Muscle layer of colon (tissue), 2 donors: ENCODE results near the gene GON4L.
"Not testable (repeated sequence)": the region's sequence is repeated elsewhere in the genome, so short reads cannot be mapped to it uniquely, and the experiment has no call there.

Experiments used
- H3K27ac ChIP-seq: one replicate; pipeline ENCODE4 v1.7.0; 2013; ENCODE audit warnings: low read depth, mild to moderate bottlenecking, low read length, moderate library complexity
- H3K27me3 ChIP-seq, 2 donors: one replicate each; pipeline ENCODE4 v1.7.0; 2013; ENCODE audit warnings: low read length in 2 of 2, mild to moderate bottlenecking in 2 of 2; ENCODE audit not compliant: insufficient read depth in 2 of 2, control insufficient read depth in 1 of 2
- H3K36me3 ChIP-seq: one replicate; pipeline ENCODE4 v1.7.0; 2013; ENCODE audit warnings: mild to moderate bottlenecking, low read length; ENCODE audit not compliant: insufficient read depth
- H3K4me1 ChIP-seq: one replicate; pipeline ENCODE4 v1.7.0; 2013; ENCODE audit warnings: mild to moderate bottlenecking, low read length; ENCODE audit not compliant: insufficient read depth
- H3K4me3 ChIP-seq, 2 donors: one replicate each; pipeline ENCODE4 v1.7.0; 2013; ENCODE audit warnings: low read length in 2 of 2, low read depth in 1 of 2, mild to moderate bottlenecking in 1 of 2, moderate library complexity in 1 of 2
- H3K9ac ChIP-seq: one replicate; pipeline ENCODE4 v1.7.0; 2013; ENCODE audit warnings: low read length
- H3K9me3 ChIP-seq: one replicate; pipeline ENCODE4 v1.7.0; 2013; ENCODE audit warnings: mild to moderate bottlenecking, low read length
- donor health status: abdominal sarcoma.
- donor health status: Adenocarcinoma of cecum.

The GON4L gene

DNA sequence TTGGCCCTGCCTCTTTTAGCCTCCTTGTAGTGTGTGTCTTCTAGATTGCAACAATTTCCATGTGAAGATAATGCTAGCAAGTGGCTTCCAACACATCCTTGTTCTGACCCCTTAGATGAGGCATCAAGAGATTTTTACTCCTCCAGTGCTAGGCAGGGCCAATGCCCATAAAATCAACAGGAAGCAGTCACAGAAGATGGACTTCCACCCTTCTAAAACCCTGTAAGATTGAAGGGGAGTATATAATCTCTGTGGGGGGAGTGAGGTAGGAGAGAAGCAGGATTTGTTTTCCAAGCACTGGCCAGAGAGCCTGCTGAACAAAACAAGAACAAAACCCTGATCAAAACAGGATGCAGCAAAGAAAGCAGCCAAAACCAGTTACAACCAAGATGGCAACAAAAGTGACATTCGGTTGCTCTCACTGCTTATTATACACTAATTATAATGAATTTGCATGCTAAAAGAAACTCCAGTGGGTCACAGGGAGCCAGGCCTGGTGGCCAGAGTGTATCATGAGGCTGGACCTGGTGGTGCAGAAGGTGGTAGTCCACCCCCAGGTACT, 12.1 kb downstream of the GON4L start:
- no peaks in the 10 kb centered on the region for H3K9me3 ChIP-seq
- no peaks in the 10 kb centered on the region for H3K27me3 ChIP-seq
- no peak overlapping the region for H3K27ac ChIP-seq
- no peak overlapping the region for H3K9ac ChIP-seq
- no peaks in the 10 kb centered on the region for H3K4me1 ChIP-seq
- H3K4me3 ChIP-seq: no peak overlapping the region
- peaks cover 4% of the 10 kb centered on the region for H3K36me3 ChIP-seq

DNA sequence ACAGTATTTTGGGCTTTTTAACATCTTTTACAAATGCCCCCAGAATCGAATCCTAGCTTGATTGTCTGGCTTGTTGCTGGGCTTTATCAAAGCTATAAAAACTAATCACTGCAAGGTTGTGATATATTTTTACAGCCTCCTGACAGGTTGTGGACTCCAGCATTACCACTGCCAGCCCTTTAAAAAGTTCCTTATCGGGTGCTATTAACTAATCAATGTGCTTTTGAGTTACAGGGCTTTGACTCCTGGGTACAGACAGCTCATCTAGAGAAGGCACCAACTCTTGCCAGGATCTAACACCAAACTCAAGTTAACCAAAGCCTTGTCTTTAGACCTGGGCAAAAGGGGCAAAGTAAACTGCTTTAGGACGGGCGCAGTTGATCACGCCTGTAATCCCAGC, 16.6 kb downstream of the GON4L start:
- Histone ChIP-seq H3K9ac (no peak overlapping the region), H3K4me3 (no peak overlapping the region), H3K27ac (no peak overlapping the region), H3K9me3 (no peaks in the 10 kb centered on the region), H3K4me1 (no peaks in the 10 kb centered on the region), H3K36me3 (peaks cover 4% of the 10 kb centered on the region), H3K27me3 (no peaks in the 10 kb centered on the region)

DNA sequence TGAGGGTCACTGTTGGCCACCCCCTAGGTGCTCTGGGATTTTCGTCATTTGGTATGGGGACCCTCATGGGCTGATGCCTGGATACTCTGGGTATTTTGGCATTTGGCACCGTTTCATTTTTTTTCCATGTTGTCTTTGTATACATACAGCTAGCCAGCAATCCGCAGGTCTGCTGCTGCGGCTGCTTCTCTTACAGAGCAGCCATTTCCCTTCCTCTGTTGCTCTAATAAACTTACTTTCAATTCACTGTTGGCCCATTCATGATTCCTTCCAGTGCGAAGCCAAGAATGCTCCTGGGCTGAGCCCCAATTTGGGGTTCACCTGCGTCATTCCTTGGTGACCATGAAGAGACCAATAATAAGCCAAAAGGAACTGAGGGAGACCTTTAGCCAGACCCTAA, 21.5 kb downstream of the GON4L start:
- H3K27me3 ChIP-seq: no peaks in the 10 kb centered on the region
- H3K27ac ChIP-seq: no peak overlapping the region
- H3K9me3 ChIP-seq: no peaks in the 10 kb centered on the region
- no peak overlapping the region for H3K9ac ChIP-seq
- no peak overlapping the region for H3K4me3 ChIP-seq
- H3K4me1 ChIP-seq: no peaks in the 10 kb centered on the region
- H3K36me3 ChIP-seq: no peaks in the 10 kb centered on the region

- H3K27me3 ChIP-seq, H3K9me3 ChIP-seq, H3K36me3 ChIP-seq, H3K4me1 ChIP-seq, H3K27ac ChIP-seq, H3K4me3 ChIP-seq, H3K9ac ChIP-seq: not testable (repeated sequence)
Observed at GRCh38 chr1:155834927-155835399, 22.1 kb downstream of the GON4L start.

DNA sequence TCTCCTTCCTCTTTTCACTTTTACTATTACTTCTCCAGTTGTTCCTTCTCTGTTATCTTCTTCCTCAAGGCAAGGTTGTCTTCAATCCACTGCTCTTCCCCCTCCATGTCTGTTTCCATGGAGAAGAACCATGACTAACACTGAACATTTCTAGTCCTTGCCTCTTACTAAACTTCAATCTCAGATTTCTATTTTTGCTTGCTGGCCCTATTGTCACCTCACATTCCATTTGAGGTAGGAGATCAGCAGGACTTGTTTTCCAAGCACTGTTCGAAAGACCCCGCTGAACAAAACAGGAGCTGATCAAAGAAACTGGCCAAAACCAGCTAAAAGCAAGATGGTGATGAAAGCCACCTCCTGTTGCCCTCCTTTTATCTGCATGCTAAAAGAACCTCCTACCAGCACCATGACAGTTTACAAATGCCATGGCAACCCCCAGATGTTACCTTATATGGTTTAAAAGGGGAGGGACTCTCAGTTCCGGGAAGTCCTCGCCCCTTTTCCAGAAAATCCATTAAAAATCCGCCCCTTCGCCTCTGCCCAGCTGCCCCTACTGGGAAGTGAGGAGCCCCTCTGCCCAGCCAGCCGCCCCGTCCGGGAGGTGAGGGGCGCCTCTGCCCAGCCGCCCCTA, 22.6 kb downstream of the GON4L start:
- Histone ChIP-seq H3K9me3 (no peaks in the 10 kb centered on the region), H3K9ac (no peak overlapping the region), H3K4me3 (no peak overlapping the region), H3K36me3 (no peaks in the 10 kb centered on the region), H3K27ac (no peak overlapping the region), H3K4me1 (no peaks in the 10 kb centered on the region), H3K27me3 (no peaks in the 10 kb centered on the region)

DNA sequence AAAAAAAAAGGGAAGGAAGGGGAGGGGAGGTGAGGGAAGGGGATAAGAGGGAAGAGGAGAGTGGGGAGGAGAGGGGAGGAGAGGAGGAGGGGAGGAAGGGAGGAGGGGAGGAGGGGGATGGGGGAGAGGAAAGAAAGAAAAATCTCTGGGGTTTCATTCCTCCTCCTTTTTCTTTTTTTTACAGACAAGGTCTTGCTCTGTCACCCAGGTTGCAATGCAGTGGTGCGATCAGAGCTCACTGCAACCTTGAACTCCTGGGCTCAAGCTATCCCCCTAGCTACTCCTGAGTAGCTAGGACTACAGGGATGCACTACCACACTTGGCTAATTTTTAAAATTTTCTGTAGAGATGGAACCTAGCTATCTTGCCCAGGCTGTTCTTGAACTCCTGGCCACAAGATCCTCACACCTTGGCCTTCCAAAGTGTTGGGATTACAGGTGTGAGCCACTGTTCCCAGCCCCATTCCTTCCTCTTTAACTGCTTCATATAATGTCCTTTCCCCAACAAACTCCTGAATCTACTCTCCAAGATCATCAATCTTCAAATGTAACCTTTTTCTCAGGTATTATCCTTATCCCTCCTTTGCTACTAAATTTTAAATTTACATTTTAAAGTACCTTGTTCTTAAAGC, 23.2 kb downstream of the GON4L start:
- Histone ChIP-seq H3K4me3 (no peak overlapping the region), H3K36me3 (no peaks in the 10 kb centered on the region), H3K4me1 (no peaks in the 10 kb centered on the region), H3K27ac (no peak overlapping the region), H3K27me3 (no peaks in the 10 kb centered on the region), H3K9me3 (no peaks in the 10 kb centered on the region), H3K9ac (no peak overlapping the region)

DNA sequence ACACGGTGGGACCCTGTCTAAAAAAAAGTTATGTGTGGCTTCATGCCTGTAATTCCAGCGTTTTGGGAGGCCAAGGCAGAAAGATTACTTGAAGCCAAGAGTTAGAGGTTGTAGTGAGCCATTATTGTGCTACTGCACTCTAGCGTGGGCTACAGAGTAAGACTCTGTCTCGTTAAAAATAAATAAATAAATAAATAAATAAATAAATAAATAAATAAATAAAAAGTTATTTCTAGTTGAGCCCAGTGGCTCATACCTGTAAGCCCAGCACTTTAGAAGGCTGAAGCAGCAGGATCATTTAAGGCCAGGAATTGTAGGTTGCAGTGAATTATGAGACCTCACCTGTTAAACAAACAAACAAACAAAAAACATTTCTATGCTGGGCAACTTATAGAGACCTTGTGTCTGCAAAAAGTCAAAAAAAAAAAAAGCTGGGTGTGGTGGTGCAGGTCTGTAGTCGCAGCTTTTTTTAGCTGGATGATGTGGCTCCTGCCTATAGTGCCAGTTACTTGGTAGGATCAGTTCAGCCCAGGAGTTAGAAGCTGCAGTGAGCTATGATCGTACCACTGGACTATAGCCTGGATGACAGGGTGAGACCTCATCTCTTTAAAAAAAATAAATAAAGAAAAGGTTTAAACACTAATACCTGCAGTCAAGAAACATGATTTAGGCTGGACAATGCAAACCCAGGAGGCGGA, 25.6 kb downstream of the GON4L start:
- Histone ChIP-seq H3K4me3 (no peak overlapping the region), H3K36me3 (peaks cover under 1% of the 10 kb centered on the region), H3K9me3 (no peaks in the 10 kb centered on the region), H3K27ac (no peak overlapping the region), H3K27me3 (no peaks in the 10 kb centered on the region), H3K9ac (no peak overlapping the region), H3K4me1 (no peaks in the 10 kb centered on the region)

GRCh38 chr1:155827450-155827849, 29.6 kb downstream of the GON4L start:
- no peaks in the 10 kb centered on the region for H3K4me1 ChIP-seq
- H3K36me3 ChIP-seq: peaks cover 15% of the 10 kb centered on the region
- H3K4me3 ChIP-seq: no peak overlapping the region
- H3K27me3 ChIP-seq: no peaks in the 10 kb centered on the region
- no peak overlapping the region for H3K27ac ChIP-seq
- H3K9ac ChIP-seq: no peak overlapping the region
- no peaks in the 10 kb centered on the region for H3K9me3 ChIP-seq

DNA sequence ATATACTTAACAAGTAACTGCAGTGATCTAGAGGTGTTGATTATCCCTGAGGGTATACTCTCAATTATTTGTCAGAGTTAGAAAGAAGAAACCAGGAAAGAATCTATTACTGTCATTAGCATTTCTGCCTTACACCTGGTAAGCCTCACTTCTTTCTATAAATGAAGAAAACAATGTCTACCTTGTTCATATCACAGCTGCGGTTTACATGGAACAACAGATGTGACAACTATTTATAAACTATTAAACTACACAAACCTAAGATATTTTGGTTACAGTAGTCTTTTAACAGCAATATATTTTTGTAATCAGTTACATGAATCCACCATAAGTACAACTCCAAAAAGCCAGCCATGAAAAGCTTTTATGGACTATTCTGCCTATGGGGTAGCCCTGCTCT, 40.7 kb downstream of the GON4L start:
- no peak overlapping the region for H3K4me3 ChIP-seq
- H3K9me3 ChIP-seq: no peaks in the 10 kb centered on the region
- no peaks in the 10 kb centered on the region for H3K27me3 ChIP-seq
- H3K27ac ChIP-seq: no peak overlapping the region
- no peak overlapping the region for H3K9ac ChIP-seq
- H3K36me3 ChIP-seq: peaks cover 47% of the 10 kb centered on the region
- no peaks in the 10 kb centered on the region for H3K4me1 ChIP-seq

DNA sequence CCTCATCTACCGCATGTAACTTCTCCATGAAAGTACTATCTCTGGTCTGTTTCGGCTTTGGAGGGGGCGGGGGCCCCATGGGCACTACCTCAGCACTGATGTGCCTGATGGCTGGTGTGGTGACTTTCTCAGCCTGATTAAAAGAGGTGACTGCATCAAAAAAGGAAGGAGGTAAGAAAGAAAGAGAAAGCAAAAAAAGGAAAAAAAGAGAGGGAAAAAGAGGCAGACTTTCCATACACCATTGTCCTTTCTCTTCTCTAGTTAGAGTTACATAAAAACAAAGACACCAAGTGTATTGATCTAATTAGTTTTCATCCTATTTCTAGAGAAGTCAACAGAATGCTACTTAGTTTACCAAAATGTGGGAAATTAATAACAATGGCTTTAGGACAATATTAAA, 43.3 kb downstream of the GON4L start:
- Histone ChIP-seq H3K4me1 (no peaks in the 10 kb centered on the region), H3K4me3 (no peak overlapping the region), H3K27ac (no peak overlapping the region), H3K36me3 (peaks cover 27% of the 10 kb centered on the region), H3K9me3 (no peaks in the 10 kb centered on the region), H3K27me3 (no peaks in the 10 kb centered on the region), H3K9ac (no peak overlapping the region)

DNA sequence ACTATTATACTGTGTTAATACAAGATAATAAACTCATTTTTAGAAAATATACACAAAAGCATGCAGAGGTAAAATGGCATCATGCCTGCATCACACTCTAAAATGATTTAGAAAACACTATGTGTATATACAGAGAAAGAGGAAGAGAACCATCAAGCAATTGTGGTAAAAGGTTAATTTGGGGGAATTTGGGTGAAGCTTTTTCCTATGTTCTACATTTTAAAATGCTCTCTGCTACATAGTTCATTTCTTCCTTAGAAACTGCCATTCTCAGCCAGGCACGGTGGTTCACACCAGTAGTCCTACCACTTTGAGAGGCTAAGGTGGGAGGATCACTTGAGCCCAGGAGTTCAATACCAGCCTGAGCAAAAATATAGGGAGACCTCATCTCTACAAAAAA, 44.1 kb downstream of the GON4L start:
- Histone ChIP-seq H3K9ac (no peak overlapping the region), H3K36me3 (peaks cover 27% of the 10 kb centered on the region), H3K27ac (no peak overlapping the region), H3K27me3 (no peaks in the 10 kb centered on the region), H3K4me1 (no peaks in the 10 kb centered on the region), H3K9me3 (no peaks in the 10 kb centered on the region), H3K4me3 (no peak overlapping the region)
